ENCODE results near the gene HDAC3.

DNA sequence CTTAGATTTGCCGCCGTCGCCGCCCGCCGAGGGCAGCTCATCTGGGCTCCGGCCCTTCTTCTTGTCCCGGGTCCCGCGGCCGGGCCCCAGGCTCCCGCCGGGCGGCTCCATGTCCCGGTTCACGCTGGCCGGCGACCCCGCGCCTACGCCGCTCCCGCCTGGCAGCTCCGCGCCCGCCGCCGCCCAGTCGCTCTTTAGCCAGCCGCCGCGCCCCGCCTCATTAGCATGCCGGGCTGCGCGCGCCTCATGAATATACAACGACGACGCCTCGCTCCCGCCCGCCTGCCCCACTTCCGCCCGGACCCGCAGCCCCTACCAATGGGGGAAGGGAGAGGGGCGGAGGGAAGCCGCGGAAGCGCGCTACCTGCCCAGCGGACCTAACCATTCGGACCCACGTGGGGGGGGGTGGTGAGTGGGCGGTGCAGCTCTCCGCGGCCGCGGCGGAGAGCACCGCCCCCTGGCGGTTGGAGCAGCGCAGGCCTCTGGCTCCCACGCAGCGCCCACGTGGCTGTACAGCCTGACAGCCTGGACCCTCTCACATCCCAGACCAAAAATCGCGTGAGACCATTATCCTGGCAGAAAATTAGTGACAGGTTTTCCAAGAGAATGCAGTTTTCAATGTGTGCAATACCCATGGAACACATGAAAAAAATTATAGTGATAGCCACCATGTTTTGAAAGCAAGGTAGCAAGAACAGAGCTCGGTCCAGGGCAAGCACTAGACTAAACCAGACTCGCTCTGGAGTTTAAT is 17.7 kb downstream of the HDAC3 start, which contains the start of gene DIAPH1:
- TF ChIP-seq POLR2A (IDR thresholded peaks at IDR 0.05), result peak; percentile 87 to 89
- TF ChIP-seq, protein P1, sequence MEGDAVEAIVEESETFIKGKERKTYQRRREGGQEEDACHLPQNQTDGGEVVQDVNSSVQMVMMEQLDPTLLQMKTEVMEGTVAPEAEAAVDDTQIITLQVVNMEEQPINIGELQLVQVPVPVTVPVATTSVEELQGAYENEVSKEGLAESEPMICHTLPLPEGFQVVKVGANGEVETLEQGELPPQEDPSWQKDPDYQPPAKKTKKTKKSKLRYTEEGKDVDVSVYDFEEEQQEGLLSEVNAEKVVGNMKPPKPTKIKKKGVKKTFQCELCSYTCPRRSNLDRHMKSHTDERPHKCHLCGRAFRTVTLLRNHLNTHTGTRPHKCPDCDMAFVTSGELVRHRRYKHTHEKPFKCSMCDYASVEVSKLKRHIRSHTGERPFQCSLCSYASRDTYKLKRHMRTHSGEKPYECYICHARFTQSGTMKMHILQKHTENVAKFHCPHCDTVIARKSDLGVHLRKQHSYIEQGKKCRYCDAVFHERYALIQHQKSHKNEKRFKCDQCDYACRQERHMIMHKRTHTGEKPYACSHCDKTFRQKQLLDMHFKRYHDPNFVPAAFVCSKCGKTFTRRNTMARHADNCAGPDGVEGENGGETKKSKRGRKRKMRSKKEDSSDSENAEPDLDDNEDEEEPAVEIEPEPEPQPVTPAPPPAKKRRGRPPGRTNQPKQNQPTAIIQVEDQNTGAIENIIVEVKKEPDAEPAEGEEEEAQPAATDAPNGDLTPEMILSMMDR (IDR thresholded peaks at IDR 0.05), result peak; percentile 97 to 100 (median 98)
- peak; percentile 70 for TF ChIP-seq POLR2AphosphoS5 (IDR thresholded peaks at IDR 0.05)

Measured in gastroesophageal sphincter (tissue), 3 donors.